MCF 10A (cell line): Measurements from ENCODE around the gene ZDHHC1. TPM values are rescaled to one million over a fixed set of nuclear protein-coding genes. Genes with fewer than 3 reads are reported as not detected.

Experiments
- BruUV-seq: library from RNA; stranded (reverse); fragments of 400-500 nt; replicated peaks from 2 replicates; lab custom pipeline; 2021; lab: Mats Ljungman, UMichigan
- CTCF ChIA-PET: fragments of 300-600 bp; sonication (Branson Sonifier 250); formaldehyde crosslinking; extraction: SDS; loops from one replicate; lab custom pipeline; 2021; ENCODE audit warnings: antibody characterized with exemption, inconsistent platforms; lab: Yijun Ruan, JAX
- POLR2A ChIA-PET: fragments of 300-600, 350-650 bp; sonication (Branson Sonifier 250); formaldehyde crosslinking; extraction: SDS; loops from one replicate; lab custom pipeline; 2020; ENCODE audit warnings: antibody characterized with exemption, inconsistent platforms; lab: Yijun Ruan, JAX
- DNase-seq: peaks from one replicate; pipeline ENCODE4 v3.0.0-alpha.2; 2018; ENCODE audit not compliant: unreplicated experiment
- H3K27ac Mint-ChIP-seq: one replicate; pipeline ENCODE4 v1.8.0; 2022; ENCODE audit warnings: mild to moderate bottlenecking, low read depth, mixed read lengths; ENCODE audit not compliant: unreplicated experiment
- H3K27me3 Mint-ChIP-seq: one replicate; pipeline ENCODE4 v1.8.0; 2022; ENCODE audit warnings: mixed read lengths; ENCODE audit not compliant: insufficient read depth, unreplicated experiment
- H3K36me3 Mint-ChIP-seq: one replicate; pipeline ENCODE4 v1.8.0; 2022; ENCODE audit warnings: mild to moderate bottlenecking, moderate library complexity, mixed read lengths; ENCODE audit not compliant: insufficient read depth, unreplicated experiment
- H3K4me1 Mint-ChIP-seq: one replicate; pipeline ENCODE4 v1.8.0; 2022; ENCODE audit warnings: mixed read lengths; ENCODE audit not compliant: insufficient read depth, unreplicated experiment
- H3K4me3 Mint-ChIP-seq: one replicate; pipeline ENCODE4 v1.8.0; 2022; ENCODE audit warnings: mild to moderate bottlenecking, moderate library complexity, mixed read lengths; ENCODE audit not compliant: unreplicated experiment
- H3K9me3 Mint-ChIP-seq: one replicate; pipeline ENCODE4 v1.8.0; 2022; ENCODE audit warnings: mixed read lengths; ENCODE audit not compliant: unreplicated experiment
- intact Hi-C: fragments of 100-400 bp; cut with micrococcal nuclease; formaldehyde crosslinking; loops from 2 replicates; pipeline ENCODE4 v1.14.1; 2022
- total RNA-seq: library from RNA; stranded (reverse); gene quantifications from 2 replicates; pipeline ENCODE4 v1.2.3, GENCODE V29; 2022
- TF ChIP-seq, protein P1 (sequence below): fragments of 200-600 bp; IDR thresholded peaks from one replicate; pipeline ENCODE4 v1.8.0; 2022; ENCODE audit warnings: antibody characterized with exemption, mild to moderate bottlenecking; ENCODE audit not compliant: unreplicated experiment

ZDHHC1 gene
- total RNA-seq, 1 experiment from 2014 or later: 5.9 TPM

DNA sequence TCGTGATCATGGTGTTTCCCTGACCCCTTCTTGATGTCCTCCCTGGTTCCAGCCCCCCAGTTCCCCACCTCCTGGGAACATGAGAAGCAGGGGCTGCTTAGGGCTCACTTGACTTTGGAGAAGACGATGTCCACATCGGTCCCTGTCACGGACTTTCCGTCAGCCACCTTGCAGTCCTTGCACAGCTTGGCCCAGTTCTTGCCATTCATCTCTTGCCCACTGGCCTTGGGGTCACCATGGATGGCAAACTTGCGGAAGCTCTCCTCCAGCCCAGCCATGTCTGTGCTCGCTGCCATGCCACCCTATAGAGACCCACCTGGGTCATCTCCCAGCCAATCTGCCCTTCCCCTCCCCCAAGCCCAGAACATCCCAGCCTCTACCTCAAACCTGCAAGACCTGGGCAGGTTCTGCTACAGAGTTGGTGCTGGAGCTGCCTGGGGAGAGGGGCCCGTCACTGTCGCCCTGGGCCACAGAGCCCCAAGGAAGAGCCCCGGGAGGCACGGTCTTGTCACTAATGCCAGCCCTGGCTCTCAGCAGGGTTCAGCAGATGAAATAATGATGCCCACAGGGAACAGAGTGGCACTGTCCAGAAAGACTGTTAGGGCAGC, 25.4 kb downstream of the ZDHHC1 start:
- H3K27me3 Mint-ChIP-seq: peaks cover 8% of the 10 kb centered on the region
- H3K4me3 Mint-ChIP-seq: no peak overlapping the region
- no peaks in the 10 kb centered on the region for H3K36me3 Mint-ChIP-seq
- TF ChIP-seq, protein P1, sequence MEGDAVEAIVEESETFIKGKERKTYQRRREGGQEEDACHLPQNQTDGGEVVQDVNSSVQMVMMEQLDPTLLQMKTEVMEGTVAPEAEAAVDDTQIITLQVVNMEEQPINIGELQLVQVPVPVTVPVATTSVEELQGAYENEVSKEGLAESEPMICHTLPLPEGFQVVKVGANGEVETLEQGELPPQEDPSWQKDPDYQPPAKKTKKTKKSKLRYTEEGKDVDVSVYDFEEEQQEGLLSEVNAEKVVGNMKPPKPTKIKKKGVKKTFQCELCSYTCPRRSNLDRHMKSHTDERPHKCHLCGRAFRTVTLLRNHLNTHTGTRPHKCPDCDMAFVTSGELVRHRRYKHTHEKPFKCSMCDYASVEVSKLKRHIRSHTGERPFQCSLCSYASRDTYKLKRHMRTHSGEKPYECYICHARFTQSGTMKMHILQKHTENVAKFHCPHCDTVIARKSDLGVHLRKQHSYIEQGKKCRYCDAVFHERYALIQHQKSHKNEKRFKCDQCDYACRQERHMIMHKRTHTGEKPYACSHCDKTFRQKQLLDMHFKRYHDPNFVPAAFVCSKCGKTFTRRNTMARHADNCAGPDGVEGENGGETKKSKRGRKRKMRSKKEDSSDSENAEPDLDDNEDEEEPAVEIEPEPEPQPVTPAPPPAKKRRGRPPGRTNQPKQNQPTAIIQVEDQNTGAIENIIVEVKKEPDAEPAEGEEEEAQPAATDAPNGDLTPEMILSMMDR: no peak
- no peak for DNase-seq
- BruUV-seq: no TSS peak
- H3K27ac Mint-ChIP-seq: no peak overlapping the region
- ChIA-PET CTCF (interaction anchor here (0.7 to 0.9 kb wide), 2 partner anchors 131 to 175 kb away, joined by 3 to 4 read pairs; no protein-coding TSS in a partner anchor), POLR2A (no interaction called here)
- intact Hi-C loops: no loop called here
- no peaks in the 10 kb centered on the region for H3K9me3 Mint-ChIP-seq
- peaks cover 8% of the 10 kb centered on the region for H3K4me1 Mint-ChIP-seq

DNA sequence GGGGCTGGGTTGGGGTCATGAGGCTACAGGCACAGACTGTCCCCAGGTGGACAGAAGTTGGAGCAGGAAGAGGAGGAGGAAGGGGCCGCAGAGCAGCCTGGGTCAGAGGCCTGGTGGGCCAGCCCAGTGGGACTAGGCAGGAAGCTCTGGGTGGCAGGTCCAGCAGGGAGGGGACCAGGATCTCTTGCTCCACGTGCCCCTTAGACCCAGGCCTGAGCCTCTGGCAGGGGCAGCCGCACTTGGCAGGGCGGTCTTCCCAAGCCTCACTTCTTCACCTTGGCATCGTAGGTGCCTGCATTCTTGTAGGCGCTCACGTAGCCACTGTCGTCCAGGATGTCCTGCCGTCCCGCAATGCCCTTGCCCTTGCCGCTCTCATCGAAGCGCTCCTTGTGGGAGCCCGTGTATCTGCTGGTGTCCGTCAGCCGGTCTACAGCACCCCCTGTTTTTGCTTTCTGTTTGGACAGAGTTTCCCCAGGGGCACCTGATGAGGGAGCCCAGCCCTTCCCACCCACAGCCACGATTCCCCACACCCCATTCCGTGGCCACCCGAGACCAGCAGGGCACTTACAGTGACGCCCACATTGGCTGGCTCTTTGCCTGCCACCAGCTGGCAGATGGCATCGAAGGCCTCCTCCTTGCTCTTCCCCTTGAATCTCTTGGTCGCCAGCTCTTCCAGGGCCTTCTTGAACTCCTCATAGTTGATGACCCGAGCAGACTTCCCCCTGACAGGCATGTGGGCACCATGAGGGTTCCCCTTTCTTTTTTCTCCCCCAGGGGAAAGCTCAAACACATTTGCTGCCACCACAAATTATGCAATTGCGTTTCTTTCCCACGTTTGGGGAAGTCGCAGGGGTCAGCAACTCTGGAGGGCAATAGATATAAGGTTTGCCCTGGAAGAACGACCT, 26.1 kb downstream of the ZDHHC1 start:
- ChIA-PET POLR2A (no interaction called here), CTCF (interaction anchor here (0.7 to 0.9 kb wide), 2 partner anchors 130 to 175 kb away, joined by 3 to 4 read pairs; no protein-coding TSS in a partner anchor)
- Mint-ChIP-seq H3K9me3 (no peaks in the 10 kb centered on the region), H3K27ac (no peak overlapping the region), H3K4me1 (peaks cover under 1% of the 10 kb centered on the region), H3K4me3 (no peak overlapping the region), H3K36me3 (no peaks in the 10 kb centered on the region), H3K27me3 (peaks cover 16% of the 10 kb centered on the region)
- no TSS peak for BruUV-seq
- intact Hi-C loops: no loop called here
- TF ChIP-seq, protein P1: no peak
- DNase-seq: no peak

DNA sequence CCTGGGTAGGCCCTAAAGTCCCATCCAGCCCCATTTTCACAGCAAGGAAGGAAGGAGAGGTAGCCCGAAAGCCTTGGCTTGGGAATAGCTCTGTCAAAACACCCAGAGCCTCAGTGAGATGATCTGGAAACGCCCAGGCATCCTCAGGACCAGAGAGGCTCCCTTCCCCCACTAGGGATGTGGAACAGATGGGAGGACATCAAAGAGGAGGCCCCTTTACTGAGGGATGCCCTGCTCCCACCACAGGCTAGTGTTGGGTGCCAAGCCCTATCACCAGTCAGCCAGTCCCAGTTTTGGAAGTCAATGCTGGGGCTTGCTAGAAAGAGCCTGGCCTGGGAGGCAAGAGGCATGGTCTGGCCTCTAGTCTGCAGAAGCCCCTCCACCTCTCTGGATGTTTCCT, 27.7 kb downstream of the ZDHHC1 start:
- no peaks in the 10 kb centered on the region for H3K36me3 Mint-ChIP-seq
- no peak overlapping the region for H3K27ac Mint-ChIP-seq
- no peaks in the 10 kb centered on the region for H3K9me3 Mint-ChIP-seq
- CTCF ChIA-PET: interaction anchor here (0.8 kb wide), 1 partner anchor 161 kb away, joined by 4 read pairs; the partner anchor contains the start of gene TMEM208
- intact Hi-C loops: no loop called here
- H3K4me3 Mint-ChIP-seq: no peak overlapping the region
- DNase-seq: no peak
- TF ChIP-seq, protein P1: no peak
- POLR2A ChIA-PET: no interaction called here
- peaks cover 23% of the 10 kb centered on the region for H3K27me3 Mint-ChIP-seq
- BruUV-seq: no TSS peak
- no peaks in the 10 kb centered on the region for H3K4me1 Mint-ChIP-seq

DNA sequence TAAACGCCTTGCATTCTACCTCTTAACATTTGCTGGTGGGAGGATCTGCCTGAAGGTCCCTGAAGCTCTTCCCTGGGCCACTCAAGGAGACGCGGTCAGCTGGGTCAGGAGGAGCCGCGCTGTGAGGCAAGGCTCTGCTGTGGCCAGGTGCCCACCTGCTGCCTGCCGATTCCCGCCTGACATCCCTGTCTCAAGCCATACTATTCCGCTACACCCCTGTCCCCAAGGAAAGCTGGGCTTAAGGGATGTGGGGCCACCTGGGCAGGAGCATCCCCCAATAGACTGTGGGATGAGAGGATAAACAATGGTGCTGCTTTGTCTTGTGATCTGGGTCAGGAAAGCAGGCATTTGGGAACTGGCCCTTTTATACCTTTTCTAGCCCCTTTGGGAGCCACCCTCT, 28.1 kb downstream of the ZDHHC1 start:
- no peaks in the 10 kb centered on the region for H3K9me3 Mint-ChIP-seq
- no TSS peak for BruUV-seq
- no peaks in the 10 kb centered on the region for H3K36me3 Mint-ChIP-seq
- intact Hi-C loops: no loop called here
- DNase-seq: no peak
- ChIA-PET POLR2A (no interaction called here), CTCF (interaction anchor here (0.8 kb wide), 1 partner anchor 161 kb away, joined by 4 read pairs; the partner anchor contains the start of gene TMEM208)
- H3K27ac Mint-ChIP-seq: no peak overlapping the region
- H3K27me3 Mint-ChIP-seq: peaks cover 23% of the 10 kb centered on the region
- no peaks in the 10 kb centered on the region for H3K4me1 Mint-ChIP-seq
- TF ChIP-seq, protein P1: no peak
- no peak overlapping the region for H3K4me3 Mint-ChIP-seq
